ENCODE data around the gene NUP93. TPM values are rescaled to one million over a fixed set of nuclear protein-coding genes. Genes with fewer than 3 reads are reported as not detected.

NUP93 gene
- total and polyA plus RNA-seq, 9 of the 15 experiments (the other 6 are each of a cell fraction or from before 2014, with no cell fraction given): 92.0 to 162 (median 121) TPM

GRCh38 chr16:56734429-56734828 lies 4.5 kb downstream of the NUP93 start (continued):
- TF ChIP-seq PRDM10 (IDR thresholded peaks at IDR 0.05; ENCODE audit: partially characterized antibody): no peak
- no peak for TF ChIP-seq HDGF (IDR thresholded peaks at IDR 0.05)
- TF ChIP-seq SAP30 (IDR thresholded peaks at IDR 0.05; ENCODE audit: borderline replicate concordance, insufficient read depth, low read depth, low read length, poor library complexity, severe bottlenecking): no peak
- TF ChIP-seq, protein P1, sequence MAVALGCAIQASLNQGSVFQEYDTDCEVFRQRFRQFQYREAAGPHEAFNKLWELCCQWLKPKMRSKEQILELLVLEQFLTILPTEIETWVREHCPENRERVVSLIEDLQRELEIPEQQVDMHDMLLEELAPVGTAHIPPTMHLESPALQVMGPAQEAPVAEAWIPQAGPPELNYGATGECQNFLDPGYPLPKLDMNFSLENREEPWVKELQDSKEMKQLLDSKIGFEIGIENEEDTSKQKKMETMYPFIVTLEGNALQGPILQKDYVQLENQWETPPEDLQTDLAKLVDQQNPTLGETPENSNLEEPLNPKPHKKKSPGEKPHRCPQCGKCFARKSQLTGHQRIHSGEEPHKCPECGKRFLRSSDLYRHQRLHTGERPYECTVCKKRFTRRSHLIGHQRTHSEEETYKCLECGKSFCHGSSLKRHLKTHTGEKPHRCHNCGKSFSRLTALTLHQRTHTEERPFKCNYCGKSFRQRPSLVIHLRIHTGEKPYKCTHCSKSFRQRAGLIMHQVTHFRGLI (CRISPR knock-in tag; IDR thresholded peaks at IDR 0.05): no peak
- no peak for TF ChIP-seq RB1 (IDR thresholded peaks at IDR 0.05; ENCODE audit: low read depth)
- no peak for TF ChIP-seq SRSF1 (IDR thresholded peaks at IDR 0.05; ENCODE audit: low read depth, low read length)
- no peak for TF ChIP-seq TEAD2 (tag; IDR thresholded peaks at IDR 0.05)
- TF ChIP-seq SIN3B (IDR thresholded peaks at IDR 0.05; ENCODE audit: low read depth): no peak
- no peak for TF ChIP-seq MTA2 (IDR thresholded peaks at IDR 0.05; ENCODE audit: low read depth)
- no peak for TF ChIP-seq FOXJ3 (CRISPR knock-in tag; IDR thresholded peaks at IDR 0.05)
- TF ChIP-seq ETV5 (CRISPR knock-in tag; IDR thresholded peaks at IDR 0.05; ENCODE audit: low read depth): 0 out of 2 replicates have a peak, but pooled peaks have one; percentile 38
- no peak for TF ChIP-seq IRF2 (CRISPR knock-in tag; IDR thresholded peaks at IDR 0.05)
- no peak for TF ChIP-seq ZC3H4 (CRISPR knock-in tag; IDR thresholded peaks at IDR 0.05; ENCODE audit: borderline replicate concordance)
- peak; percentile 83 for TF ChIP-seq MEIS2 (IDR thresholded peaks at IDR 0.05; ENCODE audit: partially characterized antibody)
- TF ChIP-seq ZBTB7A (IDR thresholded peaks at IDR 0.05; ENCODE audit: borderline replicate concordance, control insufficient read depth, low read depth, low read length): no peak
- no peak for TF ChIP-seq ZFPM2 (CRISPR knock-in tag; IDR thresholded peaks at IDR 0.05)
- TF ChIP-seq CEBPG (CRISPR knock-in tag; IDR thresholded peaks at IDR 0.05): no peak
- no peak for TF ChIP-seq CEBPG (tag; conservative IDR thresholded peaks at IDR 0.05 in 1 of 2, IDR thresholded peaks at IDR 0.05 in 1 of 2)
- TF ChIP-seq, protein P2, sequence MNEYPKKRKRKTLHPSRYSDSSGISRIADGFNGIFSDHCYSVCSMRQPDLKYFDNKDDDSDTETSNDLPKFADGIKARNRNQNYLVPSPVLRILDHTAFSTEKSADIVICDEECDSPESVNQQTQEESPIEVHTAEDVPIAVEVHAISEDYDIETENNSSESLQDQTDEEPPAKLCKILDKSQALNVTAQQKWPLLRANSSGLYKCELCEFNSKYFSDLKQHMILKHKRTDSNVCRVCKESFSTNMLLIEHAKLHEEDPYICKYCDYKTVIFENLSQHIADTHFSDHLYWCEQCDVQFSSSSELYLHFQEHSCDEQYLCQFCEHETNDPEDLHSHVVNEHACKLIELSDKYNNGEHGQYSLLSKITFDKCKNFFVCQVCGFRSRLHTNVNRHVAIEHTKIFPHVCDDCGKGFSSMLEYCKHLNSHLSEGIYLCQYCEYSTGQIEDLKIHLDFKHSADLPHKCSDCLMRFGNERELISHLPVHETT (CRISPR knock-in tag; conservative IDR thresholded peaks at IDR 0.05 in 1 of 2, IDR thresholded peaks at IDR 0.05 in 1 of 2): no peak
- no peak for TF ChIP-seq RBM17 (IDR thresholded peaks at IDR 0.05; ENCODE audit: borderline replicate concordance, low read depth, low read length)
- no peak for TF ChIP-seq KLF13 (tag; IDR thresholded peaks at IDR 0.05; ENCODE audit: borderline replicate concordance, low read depth)
- no peak for TF ChIP-seq FOXM1 (IDR thresholded peaks at IDR 0.05; ENCODE audit: low read depth)
- no peak for TF ChIP-seq FOXM1 (CRISPR knock-in tag; IDR thresholded peaks at IDR 0.05; ENCODE audit: low read depth)
- no peak for TF ChIP-seq ELF2 (CRISPR knock-in tag; IDR thresholded peaks at IDR 0.05)

All from K562 (cell line).